Caco-2 (cell line): ENCODE measurements around the gene UHMK1. TPM values are rescaled to one million over a fixed set of nuclear protein-coding genes. Genes with fewer than 3 reads are reported as not detected.

Source experiments
- BruUV-seq: library from RNA; stranded (reverse); fragments of 400-500 nt; replicated peaks from 2 replicates; lab custom pipeline; 2021; lab: Mats Ljungman, UMichigan
- CTCF ChIA-PET: fragments of 300-600 bp; sonication (Branson Sonifier 250); formaldehyde crosslinking; loops from one replicate; lab custom pipeline; 2022; ENCODE audit warnings: antibody characterized with exemption; lab: Charles Lee
- POLR2A ChIA-PET: fragments of 300-600 bp; sonication (Branson Sonifier 250); formaldehyde crosslinking; loops from one replicate; lab custom pipeline; 2022; ENCODE audit warnings: antibody characterized with exemption; lab: Charles Lee
- DNase-seq, 2 experiments: peaks; one replicate each; pipeline versions ENCODE4 v3.0.0 to v3.0.0-alpha.2; 2020 to 2022
- H3K27me3 ChIP-seq: replicated peaks from 2 replicates; pipeline ENCODE4 v1.6.0; 2011; ENCODE audit warnings: low read length; ENCODE audit not compliant: control insufficient read depth, insufficient read depth
- H3K36me3 ChIP-seq: 2 replicates; pipeline ENCODE4 v1.5.1; 2011; ENCODE audit warnings: low read length; ENCODE audit not compliant: control insufficient read depth, insufficient read depth
- H3K4me1 ChIP-seq: fragments of 250-450 bp; sonication (Bioruptor Pico); 2 replicates; pipeline ENCODE4 v1.5.1; 2020; ENCODE audit warnings: mild to moderate bottlenecking
- H3K4me3 ChIP-seq: 2 replicates; pipeline ENCODE4 v1.5.1; 2011; ENCODE audit warnings: low read depth, mild to moderate bottlenecking, control low read depth, low read length
- H3K9me3 ChIP-seq: fragments of 250-450 bp; sonication (Bioruptor Pico); 2 replicates; pipeline ENCODE4 v1.5.1; 2020; ENCODE audit warnings: mild to moderate bottlenecking, moderate library complexity
- H3K27ac Mint-ChIP-seq: one replicate; pipeline ENCODE4 v1.8.0; 2022; ENCODE audit warnings: mixed read lengths; ENCODE audit not compliant: unreplicated experiment
- H3K27me3 Mint-ChIP-seq: one replicate; pipeline ENCODE4 v1.8.0; 2022; ENCODE audit warnings: mixed read lengths; ENCODE audit not compliant: insufficient read depth, unreplicated experiment
- H3K36me3 Mint-ChIP-seq: one replicate; pipeline ENCODE4 v1.8.0; 2022; ENCODE audit warnings: mild to moderate bottlenecking, mixed read lengths; ENCODE audit not compliant: insufficient read depth, unreplicated experiment
- H3K4me1 Mint-ChIP-seq: one replicate; pipeline ENCODE4 v1.8.0; 2022; ENCODE audit warnings: low read depth, mixed read lengths; ENCODE audit not compliant: unreplicated experiment
- H3K4me3 Mint-ChIP-seq: one replicate; pipeline ENCODE4 v1.8.0; 2022; ENCODE audit warnings: mild to moderate bottlenecking, moderate library complexity, mixed read lengths; ENCODE audit not compliant: unreplicated experiment
- H3K9me3 Mint-ChIP-seq: one replicate; pipeline ENCODE4 v1.8.0; 2022; ENCODE audit warnings: mixed read lengths; ENCODE audit not compliant: unreplicated experiment
- CTCF ChIP-seq, 2 experiments: fragments of 200-600 bp in 1 of 2; IDR thresholded peaks; 1 replicate in 1 of 2; 2 replicates in 1 of 2; pipeline versions ENCODE4 v1.5.1 to v1.8.0; 2011 to 2022; ENCODE audit warnings: antibody characterized with exemption in 1 of 2, control low read depth in 1 of 2, inconsistent platforms in 1 of 2, low read depth in 1 of 2, low read length in 1 of 2, mild to moderate bottlenecking in 1 of 2, moderate library complexity in 1 of 2; ENCODE audit not compliant: insufficient read depth in 1 of 2, severe bottlenecking in 1 of 2, unreplicated experiment in 1 of 2
- intact Hi-C: fragments of 100-400 bp; cut with micrococcal nuclease; formaldehyde crosslinking; loops from one replicate; pipeline ENCODE4 v1.10.0; 2022; ENCODE audit not compliant: unreplicated experiment
- total RNA-seq: library from RNA; stranded (reverse); gene quantifications from 2 replicates; pipeline ENCODE4 v1.2.3, GENCODE V29; 2022

The UHMK1 gene
- total RNA-seq, 1 experiment from 2014 or later, result 24.9 TPM

DNA sequence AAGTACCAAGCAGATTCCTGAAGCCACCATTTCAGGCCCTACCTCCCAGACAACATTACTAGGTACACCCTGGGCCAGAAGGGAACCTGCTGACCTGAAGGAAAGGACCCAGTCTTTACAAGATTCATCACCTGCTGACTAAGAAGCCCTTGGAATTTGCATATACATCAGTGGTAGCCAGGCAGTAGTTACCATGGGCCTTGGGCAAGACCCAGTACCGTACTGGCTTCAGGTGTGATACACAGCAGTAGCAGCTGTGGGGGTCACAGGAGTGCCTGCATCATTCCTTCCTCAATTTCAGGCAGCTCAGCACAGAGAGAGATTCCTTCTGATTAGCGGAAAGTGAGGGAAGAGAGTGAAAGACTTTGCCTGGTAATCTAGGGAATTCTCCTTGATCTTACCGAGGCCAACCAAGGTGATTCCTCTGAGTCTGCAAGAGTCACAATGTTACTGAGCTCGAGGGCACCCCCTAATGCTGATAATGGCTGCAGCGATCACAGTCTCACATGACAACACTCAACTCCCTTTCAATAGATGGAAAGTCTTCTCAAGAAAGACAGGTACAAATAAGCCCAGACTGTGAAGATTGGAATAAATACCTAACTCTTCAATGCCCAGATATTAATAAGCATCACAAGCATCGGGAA, 22.0 kb upstream of the UHMK1 start:
- no TSS peak for BruUV-seq
- H3K36me3 ChIP-seq, result no peaks in the 10 kb centered on the region
- H3K9me3 ChIP-seq, result peaks cover 6% of the 10 kb centered on the region; the same call in 1 of the 2 replicates
- Mint-ChIP-seq H3K4me1 (no peaks in the 10 kb centered on the region), H3K4me3 (no peak overlapping the region), H3K27me3 (peaks cover 9% of the 10 kb centered on the region), H3K9me3 (no peaks in the 10 kb centered on the region), H3K27ac (no peak overlapping the region), H3K36me3 (no peaks in the 10 kb centered on the region)
- no peak for DNase-seq
- TF ChIP-seq CTCF (IDR thresholded peaks at IDR 0.05; ENCODE audit: insufficient read depth in 1 of 2, low read depth in 1 of 2, low read length in 1 of 2, severe bottlenecking in 1 of 2, unreplicated experiment in 1 of 2), result no peak
- ChIA-PET CTCF (no interaction called here), POLR2A (no interaction called here)
- H3K4me3 ChIP-seq, result no peak overlapping the region
- no peaks in the 10 kb centered on the region for H3K4me1 ChIP-seq
- H3K27me3 ChIP-seq, result no peaks in the 10 kb centered on the region
- intact Hi-C loops, result no loop called here

- H3K4me3 Mint-ChIP-seq, result no peak overlapping the region
- peaks cover 5% of the 10 kb centered on the region for H3K27me3 Mint-ChIP-seq
- Histone ChIP-seq H3K4me3 (no peak overlapping the region), H3K9me3 (peaks cover 6% of the 10 kb centered on the region; the same call in 1 of the 2 replicates), H3K4me1 (no peaks in the 10 kb centered on the region), H3K36me3 (no peaks in the 10 kb centered on the region), H3K27me3 (no peaks in the 10 kb centered on the region)
- no TSS peak for BruUV-seq
- no peak overlapping the region for H3K27ac Mint-ChIP-seq
- H3K9me3 Mint-ChIP-seq, result no peaks in the 10 kb centered on the region
- H3K36me3 Mint-ChIP-seq, result no peaks in the 10 kb centered on the region
- no peaks in the 10 kb centered on the region for H3K4me1 Mint-ChIP-seq
- intact Hi-C loops, result no loop called here
- DNase-seq, result no peak
- TF ChIP-seq CTCF (IDR thresholded peaks at IDR 0.05; ENCODE audit: insufficient read depth in 1 of 2, low read depth in 1 of 2, low read length in 1 of 2, severe bottlenecking in 1 of 2, unreplicated experiment in 1 of 2), result no peak
- ChIA-PET CTCF (no interaction called here), POLR2A (no interaction called here)
Measured at GRCh38 chr1:162476620-162477019, 21.0 kb upstream of the UHMK1 start.

DNA sequence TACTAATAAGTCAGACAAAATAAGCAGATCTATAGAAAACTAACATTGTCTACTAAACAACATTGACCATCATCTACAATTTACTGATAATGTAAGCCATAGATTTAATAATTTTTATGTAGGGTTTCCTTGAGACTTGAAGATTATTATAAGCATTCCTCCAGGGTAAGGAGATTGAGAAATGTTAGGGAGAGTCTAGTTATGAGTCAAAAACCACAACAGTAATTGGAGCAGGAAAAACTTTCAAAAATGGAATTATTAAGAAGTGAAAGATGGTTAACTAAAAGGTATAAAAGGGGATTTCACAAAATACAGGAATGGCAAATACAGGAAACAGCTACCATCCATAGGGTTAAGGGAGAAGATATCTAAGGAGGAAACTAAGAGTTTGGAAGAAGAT, 12.4 kb upstream of the UHMK1 start:
- BruUV-seq, result no TSS peak
- no peaks in the 10 kb centered on the region for H3K9me3 ChIP-seq
- POLR2A ChIA-PET, result no interaction called here
- Mint-ChIP-seq H3K27me3 (peaks cover 12% of the 10 kb centered on the region), H3K4me1 (no peaks in the 10 kb centered on the region), H3K27ac (no peak overlapping the region), H3K36me3 (no peaks in the 10 kb centered on the region), H3K9me3 (no peaks in the 10 kb centered on the region), H3K4me3 (no peak overlapping the region)
- DNase-seq, result no peak
- intact Hi-C loops, result no loop called here
- H3K4me3 ChIP-seq, result no peak overlapping the region
- H3K4me1 ChIP-seq, result no peaks in the 10 kb centered on the region
- TF ChIP-seq CTCF (IDR thresholded peaks at IDR 0.05; ENCODE audit: insufficient read depth in 1 of 2, low read depth in 1 of 2, low read length in 1 of 2, severe bottlenecking in 1 of 2, unreplicated experiment in 1 of 2), result no peak
- H3K27me3 ChIP-seq, result no peaks in the 10 kb centered on the region
- H3K36me3 ChIP-seq, result no peaks in the 10 kb centered on the region
- CTCF ChIA-PET, result interaction anchor here (0.6 kb wide), 1 partner anchor 97 kb away, joined by 3 read pairs; no protein-coding TSS in a partner anchor
